B cell (primary cell): Measurements from ENCODE around the gene KMO. TPM values are rescaled to one million over a fixed set of nuclear protein-coding genes. Genes with fewer than 3 reads are reported as not detected.
A peak's percentile ranks its signal among the peaks of the same experiment; 100 is the strongest.

Experiments
- ATAC-seq: fragments of 200-7000 bp; cut with Tn5 transposase; one replicate; pipeline ENCODE4 v1.10.0; 2021; ENCODE audit warnings: low read depth, mild to moderate bottlenecking, moderate number of reproducible peaks, moderate library complexity
- CTCF ChIA-PET: fragments of 350-600 bp; sonication (Branson Sonifier 250); formaldehyde crosslinking; loops from one replicate; lab custom pipeline; 2021; ENCODE audit warnings: antibody characterized with exemption, inconsistent platforms; lab: Charles Lee
- POLR2A ChIA-PET: fragments of 350-600 bp; sonication (Branson Sonifier 250); formaldehyde crosslinking; loops from one replicate; lab custom pipeline; 2021; ENCODE audit warnings: antibody characterized with exemption; lab: Charles Lee
- DNase-seq: peaks from one replicate; pipeline ENCODE4 v3.0.0; 2013
- H2AFZ ChIP-seq: 2 replicates; pipeline ENCODE4 v1.6.1; 2012; ENCODE audit warnings: mild to moderate bottlenecking, low read depth, low read length; ENCODE audit not compliant: insufficient read depth, poor library complexity, severe bottlenecking
- H3K27ac ChIP-seq, 2 donors: 1 replicate in 1 of 2; 2 replicates in 1 of 2; pipeline ENCODE4 v1.5.1; 2012 to 2013; ENCODE audit warnings: low read length in 2 of 2, mild to moderate bottlenecking in 2 of 2, moderate library complexity in 1 of 2
- H3K27me3 ChIP-seq, 4 experiments: fragments of 200-600 bp in 1 of 4; sonication (generic) in 1 of 4; replicated peaks in 1 of 4; 1 replicate in 2 of 4; 2 replicates in 2 of 4; pipeline versions ENCODE4 v1.6.1 to v1.7.0; 2013 to 2016; ENCODE audit warnings: low read length in 3 of 4, mild to moderate bottlenecking in 2 of 4, mixed read lengths in 1 of 4, moderate library complexity in 1 of 4; ENCODE audit not compliant: insufficient read depth in 4 of 4, control insufficient read depth in 3 of 4; ENCODE audit errors: control extremely low read depth in 1 of 4
- H3K36me3 ChIP-seq, 2 experiments: replicated peaks in 1 of 2; 1 replicate in 1 of 2; 2 replicates in 1 of 2; pipeline versions ENCODE4 v1.6.1 to v1.7.1; 2013; ENCODE audit warnings: low read length in 1 of 2; ENCODE audit not compliant: insufficient read depth in 2 of 2, control insufficient read depth in 1 of 2; ENCODE audit errors: control extremely low read depth in 1 of 2, extremely low read depth in 1 of 2
- H3K4me1 ChIP-seq, 2 donors: fragments of 200-600 bp in 1 of 2; sonication (generic) in 1 of 2; 1 replicate in 1 of 2; 2 replicates in 1 of 2; pipeline versions ENCODE4 v1.5.1 to v1.6.1; 2013 to 2017; ENCODE audit warnings: low read length in 2 of 2; ENCODE audit not compliant: control insufficient read depth in 2 of 2, insufficient read depth in 2 of 2
- H3K4me2 ChIP-seq: replicated peaks from 2 replicates; pipeline ENCODE3; 2012; ENCODE audit warnings: mild to moderate bottlenecking, low read depth, low read length; ENCODE audit not compliant: poor library complexity, severe bottlenecking
- H3K4me3 ChIP-seq, 5 experiments: fragments of 200-600 bp in 1 of 5; sonication (generic) in 1 of 5; 1 replicate in 3 of 5; 2 replicates in 2 of 5; pipeline versions ENCODE4 v1.5.1 to v1.7.0; 2011 to 2016; ENCODE audit warnings: low read length in 4 of 5, mild to moderate bottlenecking in 4 of 5, low read depth in 2 of 5, control low read depth in 1 of 5, moderate library complexity in 1 of 5; ENCODE audit not compliant: insufficient read depth in 1 of 5; ENCODE audit errors: control extremely low read depth in 1 of 5, extremely low read depth in 1 of 5
- H3K79me2 ChIP-seq: fragments of 200-600 bp; sonication (generic); one replicate; pipeline ENCODE4 v1.6.0; 2016; ENCODE audit warnings: low read length; ENCODE audit not compliant: control insufficient read depth, insufficient read depth
- H3K9ac ChIP-seq: fragments of 200-600 bp; sonication (generic); 2 replicates; pipeline ENCODE4 v1.6.1; 2017; ENCODE audit warnings: mild to moderate bottlenecking, low read length, moderate library complexity
- H3K9me3 ChIP-seq, 3 donors: one replicate each; pipeline versions ENCODE4 v1.6.1 to v1.7.1; 2013; ENCODE audit warnings: low read length in 2 of 3; ENCODE audit not compliant: control insufficient read depth in 2 of 3, insufficient read depth in 1 of 3; ENCODE audit errors: control extremely low read depth in 1 of 3
- H4K20me1 ChIP-seq: 2 replicates; pipeline ENCODE4 v1.6.0; 2012; ENCODE audit warnings: mild to moderate bottlenecking, low read length; ENCODE audit not compliant: insufficient read depth, control insufficient read depth, poor library complexity, severe bottlenecking
- H3K27ac Mint-ChIP-seq: one replicate; pipeline ENCODE4 v1.8.0; 2021; ENCODE audit warnings: mixed read lengths
- H3K27me3 Mint-ChIP-seq: one replicate; pipeline ENCODE4 v1.8.0; 2021; ENCODE audit warnings: mixed read lengths
- H3K4me1 Mint-ChIP-seq: one replicate; pipeline ENCODE4 v1.8.0; 2021; ENCODE audit warnings: mixed read lengths
- H3K4me3 Mint-ChIP-seq: one replicate; pipeline ENCODE4 v1.8.0; 2021; ENCODE audit warnings: mixed read lengths
- H3K9me3 Mint-ChIP-seq: one replicate; pipeline ENCODE4 v1.8.0; 2022; ENCODE audit warnings: mixed read lengths; ENCODE audit not compliant: insufficient read depth
- CTCF ChIP-seq: fragments of 200-600 bp; IDR thresholded peaks from one replicate; pipeline ENCODE4 v1.8.0; 2022; ENCODE audit warnings: antibody characterized with exemption, mild to moderate bottlenecking
- EZH2 ChIP-seq: IDR thresholded peaks from 2 replicates; pipeline ENCODE4 v1.6.1; 2012; ENCODE audit warnings: borderline replicate concordance, low read depth, mild to moderate bottlenecking, moderate library complexity, low read length; ENCODE audit not compliant: insufficient read depth, poor library complexity, severe bottlenecking
- whole genome bisulfite sequencing: methylation state at CpG from one replicate; pipeline ENCODE4 v1.1.5; 2013; ENCODE audit warnings: missing lambda C conversion rate; ENCODE audit not compliant: insufficient coverage; 5-methylcytosine and 5-hydroxymethylcytosine counted together
- intact Hi-C: fragments of 100-400 bp; cut with micrococcal nuclease; formaldehyde crosslinking; loops from one replicate; pipeline ENCODE4 v1.10.0; 2022
- polyA plus RNA-seq: library from polyadenylated mRNA; depleted of rRNA; stranded (reverse); fragments of >200 nt; gene quantifications from 2 replicates; pipeline ENCODE4 v1.2.3, GENCODE V29; 2012
- total RNA-seq, 2 donors: library from RNA; stranded (reverse); fragments of 120-200 nt in 1 of 2; gene quantifications; 1 replicate in 1 of 2; 2 replicates in 1 of 2; pipeline versions ENCODE4 v1.2.3 to v1.2.4, GENCODE V29; 2013 to 2022

The KMO gene
- total and polyA plus RNA-seq, 2 donors (not counting 1 experiment from before 2014, with no cell fraction given): 14.0 to 34.0 TPM

- Histone ChIP-seq H3K9ac (no peak overlapping the region), H3K9me3 (peaks cover 0 to 4% (median 0%) of the 10 kb centered on the region in 3 donors), H3K27me3 (no peaks in the 10 kb centered on the region), H4K20me1 (no peaks in the 10 kb centered on the region), H3K4me1 (peaks cover 16 to 21% of the 10 kb centered on the region in 2 donors), H3K4me3 (no peak overlapping the region), H3K4me2 (no peak overlapping the region), H3K79me2 (peaks cover 22% of the 10 kb centered on the region), H3K27ac (no peak overlapping the region), H2AFZ (no peak overlapping the region), H3K36me3 (peaks cover 12 to 51% of the 10 kb centered on the region in 2 experiments)
- intact Hi-C loops: no loop called here
- no peak overlapping the region for H3K27ac Mint-ChIP-seq
- DNase-seq (no peak), ATAC-seq (no peak)
- H3K4me1 Mint-ChIP-seq: peaks cover 29% of the 10 kb centered on the region
- CTCF ChIA-PET: no interaction called here
- POLR2A ChIA-PET: no interaction called here
- no peak overlapping the region for H3K4me3 Mint-ChIP-seq
- TF ChIP-seq CTCF (no peak), EZH2 (no peak)
- WGBS: 94% methylated on average over 3 of the region's 5 CpGs
- H3K9me3 Mint-ChIP-seq: no peaks in the 10 kb centered on the region
- H3K27me3 Mint-ChIP-seq: peaks cover under 1% of the 10 kb centered on the region
Observed at GRCh38 chr1:241557031-241557430, 24.9 kb downstream of the KMO start.

GRCh38 chr1:241557551-241558193, 25.5 kb downstream of the KMO start:
- no peak overlapping the region for H3K4me3 ChIP-seq
- no peak overlapping the region for H3K27ac ChIP-seq
- no peak for ATAC-seq
- H3K79me2 ChIP-seq: peaks cover 22% of the 10 kb centered on the region
- intact Hi-C loops: no loop called here
- H3K9me3 Mint-ChIP-seq: no peaks in the 10 kb centered on the region
- H3K27me3 Mint-ChIP-seq: no peaks in the 10 kb centered on the region
- peaks cover 14 to 57% of the 10 kb centered on the region in 2 experiments for H3K36me3 ChIP-seq
- no peaks in the 10 kb centered on the region for H3K27me3 ChIP-seq
- H3K4me1 ChIP-seq: peaks cover 11 to 15% of the 10 kb centered on the region in 2 donors
- DNase-seq: no peak
- peak overlapping the region; percentile 15 for H3K27ac Mint-ChIP-seq
- H3K9ac ChIP-seq: no peak overlapping the region
- ChIA-PET POLR2A (no interaction called here), CTCF (no interaction called here)
- TF ChIP-seq CTCF (no peak), EZH2 (no peak)
- H3K4me3 Mint-ChIP-seq: no peak overlapping the region
- H3K4me1 Mint-ChIP-seq: peaks cover 22% of the 10 kb centered on the region
- WGBS: 80% methylated on average over 1 of the region's 5 CpGs
- no peak overlapping the region for H3K4me2 ChIP-seq
- no peaks in the 10 kb centered on the region for H3K9me3 ChIP-seq
- no peaks in the 10 kb centered on the region for H4K20me1 ChIP-seq
- no peak overlapping the region for H2AFZ ChIP-seq
